Measurements from ENCODE around the gene FAM161A.

The FAM161A gene

GRCh38 chr2:61775956-61776570 lies 77.8 kb downstream of the FAM161A start:
- no peak for TF ChIP-seq CTCF (IDR thresholded peaks at IDR 0.05; ENCODE audit: borderline replicate concordance, insufficient read depth, low read depth, low read length)
- H3K4me3 ChIP-seq (ENCODE audit: low read depth, low read length), result no peak overlapping the region
